SK-N-MC (cell line): Measurements from ENCODE around the gene ADGRG7.

Experiments
- EZH2 ChIP-seq: fragments of 200-600 bp; sonication (generic); IDR thresholded peaks from one replicate; pipeline ENCODE4 v1.6.1; 2017; ENCODE audit warnings: antibody characterized with exemption
- FOXP2 ChIP-seq: optimal IDR thresholded peaks from 2 replicates; pipeline ENCODE3; 2011; ENCODE audit warnings: mild to moderate bottlenecking, moderate library complexity; ENCODE audit not compliant: insufficient read depth; ENCODE audit errors: extremely low read length, control extremely low read depth
- POLR2AphosphoS5 ChIP-seq: IDR thresholded peaks from 2 replicates; pipeline ENCODE4 v1.6.1; 2012; ENCODE audit warnings: mild to moderate bottlenecking, low read depth, low read length, borderline replicate concordance

GRCh38 chr3:100560426-100560825 is 49.0 kb upstream of the ADGRG7 start:
- TF ChIP-seq EZH2 (no peak), POLR2AphosphoS5 (no peak), FOXP2 (no peak)
